Sigmoid colon (tissue), 4 donors: Measurements from ENCODE around the gene GPC6.

ENCODE experiments used
- POLR2A ChIP-seq, 2 donors: fragments of 450-650 bp; IDR thresholded peaks; one replicate each; pipeline ENCODE4 v1.6.1; 2016; ENCODE audit warnings: antibody characterized with exemption in 2 of 2, mild to moderate bottlenecking in 2 of 2, moderate library complexity in 2 of 2
- POLR2AphosphoS5 ChIP-seq, 4 donors: sonication (generic); formaldehyde crosslinking; IDR thresholded peaks; one replicate each; pipeline ENCODE4 v1.6.1; 2017; ENCODE audit warnings: antibody characterized with exemption in 4 of 4
- TF ChIP-seq, protein P1 (sequence below), 4 experiments: fragments of 450-650 bp in 3 of 4; fragments of 200-600 bp in 1 of 4; IDR thresholded peaks; one replicate each; pipeline ENCODE4 v1.5.1; 2016 to 2019; ENCODE audit warnings: antibody characterized with exemption in 4 of 4, mild to moderate bottlenecking in 3 of 4, moderate library complexity in 2 of 4

DNA sequence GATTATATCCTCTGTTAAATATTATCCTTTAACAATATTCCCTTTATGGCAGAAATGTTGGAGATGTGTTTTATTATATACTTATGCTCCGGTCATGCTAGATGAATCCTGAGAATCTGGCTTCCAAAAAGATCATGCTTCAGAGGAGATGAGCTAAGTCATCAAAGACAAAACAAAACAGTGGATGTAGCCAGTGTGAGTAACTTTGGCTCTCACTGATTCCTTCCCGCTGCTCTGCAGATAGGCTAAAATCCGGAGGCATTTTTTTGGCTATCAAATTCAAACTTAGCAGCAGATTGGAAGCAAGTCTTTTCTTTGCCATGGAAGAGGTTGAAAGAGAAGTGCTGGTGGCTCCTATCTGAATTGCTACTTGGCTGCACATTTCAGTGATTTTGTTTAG, 295.9 kb downstream of the GPC6 start:
- TF ChIP-seq, protein P1, sequence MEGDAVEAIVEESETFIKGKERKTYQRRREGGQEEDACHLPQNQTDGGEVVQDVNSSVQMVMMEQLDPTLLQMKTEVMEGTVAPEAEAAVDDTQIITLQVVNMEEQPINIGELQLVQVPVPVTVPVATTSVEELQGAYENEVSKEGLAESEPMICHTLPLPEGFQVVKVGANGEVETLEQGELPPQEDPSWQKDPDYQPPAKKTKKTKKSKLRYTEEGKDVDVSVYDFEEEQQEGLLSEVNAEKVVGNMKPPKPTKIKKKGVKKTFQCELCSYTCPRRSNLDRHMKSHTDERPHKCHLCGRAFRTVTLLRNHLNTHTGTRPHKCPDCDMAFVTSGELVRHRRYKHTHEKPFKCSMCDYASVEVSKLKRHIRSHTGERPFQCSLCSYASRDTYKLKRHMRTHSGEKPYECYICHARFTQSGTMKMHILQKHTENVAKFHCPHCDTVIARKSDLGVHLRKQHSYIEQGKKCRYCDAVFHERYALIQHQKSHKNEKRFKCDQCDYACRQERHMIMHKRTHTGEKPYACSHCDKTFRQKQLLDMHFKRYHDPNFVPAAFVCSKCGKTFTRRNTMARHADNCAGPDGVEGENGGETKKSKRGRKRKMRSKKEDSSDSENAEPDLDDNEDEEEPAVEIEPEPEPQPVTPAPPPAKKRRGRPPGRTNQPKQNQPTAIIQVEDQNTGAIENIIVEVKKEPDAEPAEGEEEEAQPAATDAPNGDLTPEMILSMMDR (IDR thresholded peaks at IDR 0.05) = no peak
- no peak for TF ChIP-seq POLR2A (IDR thresholded peaks at IDR 0.05)
- TF ChIP-seq POLR2AphosphoS5 (IDR thresholded peaks at IDR 0.05) = no peak
